Measurements from ENCODE around the gene RAI1. TPM values are rescaled to one million over a fixed set of nuclear protein-coding genes. Genes with fewer than 3 reads are reported as not detected.
A peak's percentile ranks its signal among the peaks of the same experiment; 100 is the strongest.
"Not testable (repeated sequence)": the region's sequence is repeated elsewhere in the genome, so short reads cannot be mapped to it uniquely, and the experiment has no call there.

RAI1 gene, protein sequence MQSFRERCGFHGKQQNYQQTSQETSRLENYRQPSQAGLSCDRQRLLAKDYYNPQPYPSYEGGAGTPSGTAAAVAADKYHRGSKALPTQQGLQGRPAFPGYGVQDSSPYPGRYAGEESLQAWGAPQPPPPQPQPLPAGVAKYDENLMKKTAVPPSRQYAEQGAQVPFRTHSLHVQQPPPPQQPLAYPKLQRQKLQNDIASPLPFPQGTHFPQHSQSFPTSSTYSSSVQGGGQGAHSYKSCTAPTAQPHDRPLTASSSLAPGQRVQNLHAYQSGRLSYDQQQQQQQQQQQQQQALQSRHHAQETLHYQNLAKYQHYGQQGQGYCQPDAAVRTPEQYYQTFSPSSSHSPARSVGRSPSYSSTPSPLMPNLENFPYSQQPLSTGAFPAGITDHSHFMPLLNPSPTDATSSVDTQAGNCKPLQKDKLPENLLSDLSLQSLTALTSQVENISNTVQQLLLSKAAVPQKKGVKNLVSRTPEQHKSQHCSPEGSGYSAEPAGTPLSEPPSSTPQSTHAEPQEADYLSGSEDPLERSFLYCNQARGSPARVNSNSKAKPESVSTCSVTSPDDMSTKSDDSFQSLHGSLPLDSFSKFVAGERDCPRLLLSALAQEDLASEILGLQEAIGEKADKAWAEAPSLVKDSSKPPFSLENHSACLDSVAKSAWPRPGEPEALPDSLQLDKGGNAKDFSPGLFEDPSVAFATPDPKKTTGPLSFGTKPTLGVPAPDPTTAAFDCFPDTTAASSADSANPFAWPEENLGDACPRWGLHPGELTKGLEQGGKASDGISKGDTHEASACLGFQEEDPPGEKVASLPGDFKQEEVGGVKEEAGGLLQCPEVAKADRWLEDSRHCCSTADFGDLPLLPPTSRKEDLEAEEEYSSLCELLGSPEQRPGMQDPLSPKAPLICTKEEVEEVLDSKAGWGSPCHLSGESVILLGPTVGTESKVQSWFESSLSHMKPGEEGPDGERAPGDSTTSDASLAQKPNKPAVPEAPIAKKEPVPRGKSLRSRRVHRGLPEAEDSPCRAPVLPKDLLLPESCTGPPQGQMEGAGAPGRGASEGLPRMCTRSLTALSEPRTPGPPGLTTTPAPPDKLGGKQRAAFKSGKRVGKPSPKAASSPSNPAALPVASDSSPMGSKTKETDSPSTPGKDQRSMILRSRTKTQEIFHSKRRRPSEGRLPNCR (N-terminal part only)
- 60.3 TPM for total RNA-seq

GRCh38 chr17:17681187-17681743 is at the start of gene RAI1:
TSS of gene RAI1 (plus strand) at chr17:17681458. CDS start at chr17:17792949, 111,491 bp downstream.
- DNase-seq (ENCODE audit: low spot score), result peak; percentile 75

GRCh38 chr17:17632690-17633089 is 48.6 kb upstream of the RAI1 start:
- not testable (repeated sequence) for DNase-seq (ENCODE audit: low spot score)

- no peak for DNase-seq (ENCODE audit: low spot score)
These were observed 47.9 kb upstream of the RAI1 start for GRCh38 chr17:17633310-17633709.

DNA sequence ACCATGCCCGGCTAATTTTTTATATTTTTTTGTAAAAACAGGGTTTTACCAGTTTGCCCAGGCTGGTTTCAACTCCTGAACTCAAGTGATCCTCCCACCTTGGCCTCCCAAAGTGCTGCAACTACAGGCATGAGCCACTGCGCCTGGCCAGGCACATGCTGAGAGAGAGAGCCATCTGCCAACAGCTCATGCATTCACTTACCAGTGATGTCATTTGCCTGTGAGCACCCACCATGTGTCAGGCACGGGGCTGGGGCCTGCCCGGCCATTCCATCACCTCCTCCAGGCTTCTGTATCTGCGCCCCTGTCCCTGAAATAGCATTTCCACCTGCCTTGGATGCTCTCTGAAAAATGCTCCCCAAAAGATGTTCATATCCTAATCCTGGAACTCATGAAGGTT is 46.1 kb upstream of the RAI1 start:
- no peak for DNase-seq (ENCODE audit: low spot score)

- not testable (repeated sequence) for DNase-seq (ENCODE audit: low spot score)
These were observed 45.6 kb upstream of the RAI1 start for GRCh38 chr17:17635537-17636271.

- DNase-seq (ENCODE audit: low spot score), result no peak
These were observed 44.9 kb upstream of the RAI1 start for GRCh38 chr17:17636272-17636885.

GRCh38 chr17:17638467-17638866 is 42.8 kb upstream of the RAI1 start:
- no peak for DNase-seq (ENCODE audit: low spot score)

- DNase-seq (ENCODE audit: low spot score), result peak; percentile 26
These were observed 41.5 kb upstream of the RAI1 start for GRCh38 chr17:17639661-17640270.

DNA sequence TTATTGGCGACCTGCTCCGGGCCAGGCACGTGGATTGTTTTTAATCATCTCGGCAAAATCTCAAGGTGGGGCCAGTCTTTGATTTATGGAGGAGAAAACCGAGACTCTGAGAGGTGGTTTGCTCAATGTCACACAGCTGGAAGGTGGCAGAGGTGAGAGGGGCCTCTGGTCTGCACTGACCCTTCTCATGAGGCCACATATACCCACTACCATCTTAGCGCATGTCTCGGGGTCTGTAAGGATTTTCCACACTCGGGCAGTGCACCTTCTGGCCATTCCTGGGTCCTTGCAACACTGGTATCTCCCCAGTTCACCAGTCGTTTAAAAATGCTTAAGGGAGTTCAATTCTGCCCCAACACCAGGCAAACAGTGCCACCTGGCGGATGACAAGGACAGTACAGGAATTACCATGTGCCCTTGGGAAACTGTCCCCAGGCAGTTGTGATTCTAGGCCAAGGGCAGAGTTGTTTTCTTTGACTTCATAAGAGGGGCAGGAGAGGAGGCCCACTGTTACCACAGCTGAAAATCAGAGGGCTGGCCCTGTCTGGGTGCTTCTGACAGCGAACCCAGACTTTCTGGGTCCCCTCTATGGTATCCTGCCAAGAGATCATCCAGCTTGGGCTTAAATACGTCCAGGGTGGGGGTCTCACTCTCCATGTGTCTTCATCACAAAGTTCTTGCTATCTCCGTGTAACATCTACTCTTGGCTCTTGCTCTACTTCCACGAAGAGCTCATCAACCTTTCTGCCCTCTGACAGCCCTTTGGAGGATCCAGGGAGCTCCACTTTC is 39.4 kb upstream of the RAI1 start:
- peak; percentile 81 for DNase-seq (ENCODE audit: low spot score)

- not testable (repeated sequence) for DNase-seq (ENCODE audit: low spot score)
These were observed 36.1 kb upstream of the RAI1 start for GRCh38 chr17:17645148-17645547.

GRCh38 chr17:17645961-17646360 is 35.3 kb upstream of the RAI1 start:
- no peak for DNase-seq (ENCODE audit: low spot score)

DNA sequence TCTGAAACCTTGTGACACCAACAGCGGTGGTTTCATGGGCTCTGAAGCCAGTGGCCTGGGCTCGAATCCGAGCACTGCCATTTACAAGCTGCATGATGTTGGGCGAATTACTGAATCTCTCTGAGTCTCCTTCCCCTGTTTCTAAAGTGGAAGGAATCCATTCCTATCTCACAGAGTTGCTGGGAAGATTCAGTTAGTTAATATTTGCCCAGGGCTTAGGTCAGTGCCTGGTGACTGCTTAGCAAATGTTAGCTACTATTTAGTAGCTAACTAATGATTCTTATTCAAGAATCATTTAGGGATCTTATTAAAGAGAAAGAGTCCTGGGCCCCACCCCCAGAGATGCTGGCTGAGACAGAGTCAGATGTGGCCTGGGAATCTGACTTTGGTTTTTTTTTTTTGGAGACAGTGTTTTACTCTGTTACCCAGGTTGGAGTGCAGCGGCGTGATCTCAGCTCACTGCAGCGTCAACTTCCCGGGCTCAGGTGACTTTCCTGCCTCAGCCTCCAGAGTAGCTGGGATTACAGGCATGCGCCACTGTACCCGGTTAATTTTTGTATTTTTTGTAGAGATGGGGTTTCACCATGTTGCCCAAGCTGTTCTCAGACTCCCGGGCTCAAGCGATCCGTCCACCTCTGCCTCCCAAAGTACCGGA is 33.6 kb upstream of the RAI1 start:
- DNase-seq (ENCODE audit: low spot score), result no peak

GRCh38 chr17:17648762-17649161 is 32.5 kb upstream of the RAI1 start:
- DNase-seq (ENCODE audit: low spot score), result peak; percentile 54

DNA sequence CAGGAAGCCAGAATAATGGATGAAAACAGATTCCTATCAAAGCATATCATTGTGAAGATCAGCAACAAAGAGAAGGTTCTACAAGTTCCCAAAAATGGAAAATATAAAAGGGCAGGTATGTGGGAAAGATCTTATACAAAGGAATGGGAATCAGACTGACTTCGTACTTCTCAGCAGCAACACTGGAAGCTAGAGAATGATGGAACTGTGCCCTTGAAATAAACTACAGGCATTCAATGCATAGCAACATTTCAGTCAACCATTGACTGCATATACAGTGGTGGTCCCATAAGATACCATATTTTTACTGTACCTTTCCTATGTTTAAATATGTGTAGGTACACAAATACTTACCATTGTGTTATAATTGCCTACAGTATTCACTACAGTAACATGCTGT is 30.3 kb upstream of the RAI1 start:
- DNase-seq (ENCODE audit: low spot score), result no peak

GRCh38 chr17:17653343-17653742 is 27.9 kb upstream of the RAI1 start:
- no peak for DNase-seq (ENCODE audit: low spot score)

DNA sequence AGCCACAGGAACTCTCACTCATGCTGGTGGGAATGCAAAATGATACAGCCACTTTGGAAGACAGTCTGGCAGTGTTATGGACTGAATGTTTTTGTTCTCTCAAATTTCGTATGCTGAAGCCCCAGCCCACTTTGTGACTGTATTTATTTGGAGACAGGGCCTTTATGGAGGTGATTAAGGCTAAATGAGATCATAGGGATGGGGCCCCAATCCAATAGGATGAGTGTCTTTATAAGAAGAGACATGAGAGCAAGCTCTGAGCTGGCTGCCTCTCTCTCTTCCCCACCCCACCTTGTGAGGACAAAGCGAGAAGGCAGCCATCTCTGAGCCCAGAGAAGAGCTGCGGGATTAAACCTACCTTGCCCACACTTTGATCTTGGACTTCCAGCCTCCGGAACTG is 21.9 kb upstream of the RAI1 start:
- DNase-seq (ENCODE audit: low spot score), result no peak

DNA sequence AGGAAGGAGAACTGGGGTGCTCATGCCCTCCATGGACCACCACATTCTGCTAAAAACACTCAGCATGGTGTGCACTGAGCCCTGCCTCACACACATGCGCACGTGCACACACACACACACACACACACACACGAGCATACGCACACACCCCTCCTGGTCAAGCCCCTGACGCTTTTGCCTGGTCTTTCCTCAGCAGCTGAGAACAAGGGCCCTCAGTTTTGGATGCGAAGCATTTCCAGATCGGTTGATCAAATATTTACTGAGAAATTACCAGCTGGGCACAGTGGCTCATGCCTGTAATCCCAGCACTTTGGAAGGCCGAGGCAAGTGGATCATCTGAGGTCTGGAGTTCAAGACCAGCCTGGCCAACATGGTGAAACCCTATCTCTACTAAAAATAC is 20.1 kb upstream of the RAI1 start:
- DNase-seq (ENCODE audit: low spot score), result no peak

- no peak for DNase-seq (ENCODE audit: low spot score)
These were observed 19.3 kb upstream of the RAI1 start for GRCh38 chr17:17661834-17662385.
